GM08714 (cell line): ENCODE results near the gene NCKAP5.

ENCODE experiments used
- H3K4me3 ChIP-seq: fragments of 200-500 bp; sonication (Bioruptor generic); 2 replicates; pipeline ENCODE4 v1.5.1; 2014; ENCODE audit warnings: mild to moderate bottlenecking, low read length, inconsistent platforms
- ZNF274 ChIP-seq: IDR thresholded peaks from 2 replicates; pipeline ENCODE4 v1.6.1; 2012; ENCODE audit warnings: mild to moderate bottlenecking, low read depth, low read length

The NCKAP5 gene

DNA sequence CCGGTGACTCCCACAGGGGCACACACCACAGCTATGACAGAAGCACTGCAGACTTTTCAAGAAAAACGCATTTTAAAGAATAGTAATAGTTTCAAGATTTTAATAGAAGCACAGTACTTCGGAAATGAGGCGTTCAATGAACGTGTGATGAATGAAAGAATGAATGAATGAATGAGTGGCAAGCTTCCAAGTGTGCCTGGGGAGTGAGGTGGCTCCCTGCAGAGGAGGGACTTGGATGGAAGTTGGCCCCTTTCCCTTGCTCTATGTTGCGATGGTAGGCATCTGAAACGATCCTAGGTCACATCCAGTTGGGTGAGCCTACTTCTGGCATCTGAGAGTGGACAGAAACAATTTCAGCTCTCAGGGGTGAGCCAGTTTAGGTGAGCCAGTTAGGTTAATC lies 65.6 kb downstream of the NCKAP5 start:
- no peak for TF ChIP-seq ZNF274

DNA sequence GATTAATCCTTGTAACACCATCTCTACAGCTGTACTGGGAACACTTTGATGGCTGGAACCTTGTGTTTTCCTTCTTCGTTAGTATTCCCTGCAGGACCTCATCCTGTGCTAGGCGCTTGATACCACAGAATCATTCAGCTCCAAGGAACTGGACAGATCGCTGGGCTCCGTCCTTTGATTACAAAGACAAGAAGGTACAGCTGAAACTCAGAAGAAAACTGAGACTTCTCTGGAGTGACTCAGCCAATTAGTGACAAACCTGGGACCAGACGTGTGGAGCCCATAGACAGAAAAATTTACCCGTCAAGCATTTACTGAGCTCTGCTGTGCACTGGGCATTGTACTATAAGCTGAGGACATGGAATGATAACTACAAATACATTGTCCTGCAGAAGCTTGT lies 67.3 kb downstream of the NCKAP5 start:
- no peak overlapping the region for H3K4me3 ChIP-seq
- TF ChIP-seq ZNF274, result no peak

More for the DNA sequence above, 65.6 kb downstream of the NCKAP5 start:
- no peak overlapping the region for H3K4me3 ChIP-seq

DNA sequence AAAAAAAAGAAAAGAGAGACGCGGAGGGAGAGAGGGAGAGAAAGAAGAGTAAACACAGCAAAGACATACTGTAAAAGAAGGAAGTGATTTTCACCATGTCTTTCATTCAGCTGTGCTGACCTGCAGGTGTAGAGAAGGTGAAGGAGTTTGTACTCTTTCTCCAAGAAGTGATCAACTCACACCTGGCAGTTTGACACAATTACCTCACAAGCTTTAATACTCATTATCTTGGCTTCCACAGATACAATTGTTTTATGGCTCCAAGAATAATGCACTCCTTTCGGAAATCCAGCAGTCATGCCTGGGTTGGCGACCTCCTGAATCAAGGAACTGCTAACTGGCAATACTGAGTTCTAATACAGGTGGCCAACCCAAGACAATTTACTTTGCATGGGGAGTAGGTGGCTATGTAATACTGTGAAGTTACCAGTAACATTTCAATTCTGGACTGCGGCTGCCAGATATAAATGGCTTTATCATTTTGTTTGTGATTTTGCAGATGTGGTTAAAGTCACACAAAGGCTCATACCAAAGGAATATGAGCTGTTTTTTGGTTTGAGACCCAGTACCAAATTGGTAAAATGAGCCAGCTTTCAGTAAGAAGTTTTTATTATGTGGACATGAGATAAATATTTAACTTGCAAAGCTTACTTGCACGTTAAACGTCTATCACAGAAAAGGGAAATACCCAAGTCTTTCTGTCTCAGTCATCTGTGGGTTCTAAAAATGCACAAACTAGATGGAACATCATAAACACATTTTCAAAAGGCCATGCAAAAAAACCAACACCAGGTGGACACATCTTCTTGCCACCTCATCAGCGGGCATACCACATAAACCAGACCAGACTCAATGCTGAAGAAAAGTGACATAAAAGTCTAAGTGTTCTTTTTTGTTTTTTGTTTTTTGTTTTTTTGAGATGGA lies 69.3 kb downstream of the NCKAP5 start:
- H3K4me3 ChIP-seq, result no peak overlapping the region; the same call in 1 of the 2 replicates

DNA sequence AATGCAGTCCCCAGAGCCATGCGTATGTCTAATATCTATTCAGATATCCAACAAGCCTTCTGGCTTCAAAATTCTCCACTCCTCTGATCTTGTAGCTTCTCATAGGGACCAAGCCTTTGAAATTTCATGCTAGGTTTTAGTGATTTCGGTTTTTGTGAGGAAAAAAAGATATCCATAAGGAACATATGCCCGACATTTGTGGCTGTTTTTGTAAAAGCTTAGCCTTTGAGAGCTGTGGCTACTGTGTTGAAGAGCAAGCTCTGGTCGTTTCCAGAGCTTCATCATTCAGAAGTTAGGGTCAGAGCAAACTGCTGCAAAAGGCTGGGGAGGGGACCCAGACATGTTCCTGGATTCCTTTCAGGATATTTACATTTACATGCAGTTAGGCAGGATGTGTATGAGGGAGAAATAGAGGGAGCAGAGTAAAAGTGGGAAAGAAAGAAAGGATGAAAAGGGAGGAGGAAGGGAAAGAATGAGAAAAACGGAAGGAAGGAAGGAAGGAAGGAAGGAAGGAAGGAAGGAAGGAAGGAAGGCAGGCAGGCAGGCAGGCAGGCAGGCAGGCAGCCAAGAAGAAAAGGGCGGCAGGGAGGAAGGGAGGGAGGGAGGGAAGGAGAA lies 70.2 kb downstream of the NCKAP5 start:
- H3K4me3 ChIP-seq, result no peak overlapping the region
- no peak for TF ChIP-seq ZNF274

More for the DNA sequence above, 69.3 kb downstream of the NCKAP5 start:
- TF ChIP-seq ZNF274, result no peak

DNA sequence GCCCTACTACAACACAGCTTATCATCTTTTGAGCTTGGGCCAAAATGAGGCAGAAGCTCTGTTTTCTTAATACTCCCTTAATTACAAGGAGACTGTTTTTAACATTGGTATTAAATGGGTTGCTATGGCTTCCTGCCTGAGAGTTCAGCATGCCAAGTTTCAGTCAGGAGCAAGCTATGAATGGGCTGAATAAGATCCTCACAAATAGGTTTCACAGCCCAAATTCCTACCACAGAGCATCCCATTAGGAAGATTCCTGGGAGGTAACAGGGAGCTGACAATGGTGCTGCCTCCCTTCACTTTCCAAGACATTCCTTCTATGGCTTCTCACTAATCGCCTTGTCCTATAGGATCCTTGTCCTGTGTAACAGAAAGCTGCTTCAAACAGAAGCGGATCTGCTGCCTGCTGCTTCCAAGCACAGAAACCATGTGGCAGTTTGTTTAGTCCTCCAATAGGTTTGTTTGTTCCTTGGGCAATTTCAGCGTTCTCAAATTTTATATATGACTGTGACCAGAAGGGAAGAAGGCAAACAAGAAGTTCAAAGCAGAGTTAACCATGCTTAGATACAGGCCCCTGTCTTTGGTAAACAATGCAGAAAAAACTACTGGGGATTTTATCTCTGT lies 70.9 kb downstream of the NCKAP5 start:
- H3K4me3 ChIP-seq, result no peak overlapping the region
- TF ChIP-seq ZNF274, result no peak

DNA sequence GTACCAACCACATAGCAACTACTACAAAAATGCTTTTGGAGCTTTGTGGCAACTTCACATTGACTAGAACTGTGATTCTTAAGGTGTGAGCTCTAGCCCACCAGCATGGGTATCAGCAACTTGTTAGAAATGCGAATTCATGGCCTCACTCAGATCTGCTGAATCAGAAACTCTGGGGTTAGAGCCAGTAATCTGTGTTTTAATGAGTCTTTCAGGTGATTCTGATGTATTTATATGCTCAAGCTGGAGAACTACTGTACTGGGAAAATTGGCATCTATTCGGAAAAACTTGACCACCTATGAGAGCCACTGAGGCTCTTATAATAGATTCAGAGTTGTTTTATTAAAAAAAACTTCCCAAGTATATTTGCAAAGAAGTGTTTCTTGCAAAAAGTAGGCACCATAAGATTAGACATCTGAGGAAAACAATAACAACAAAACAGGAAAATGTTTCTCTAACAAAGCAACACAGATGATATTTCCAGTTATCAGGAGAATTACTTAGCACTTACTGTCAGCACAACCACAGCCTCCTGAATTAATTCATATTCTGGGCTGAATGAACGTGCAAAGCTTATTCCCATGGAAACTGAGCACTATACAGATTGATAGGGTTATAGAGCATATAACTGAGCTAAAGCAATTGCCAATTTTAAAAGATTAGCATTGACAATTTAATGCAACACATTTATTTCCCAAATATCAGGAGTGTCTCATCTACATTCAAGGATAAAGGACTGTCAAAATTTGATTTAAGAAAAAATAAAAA lies 71.6 kb downstream of the NCKAP5 start:
- H3K4me3 ChIP-seq, result no peak overlapping the region
- no peak for TF ChIP-seq ZNF274

DNA sequence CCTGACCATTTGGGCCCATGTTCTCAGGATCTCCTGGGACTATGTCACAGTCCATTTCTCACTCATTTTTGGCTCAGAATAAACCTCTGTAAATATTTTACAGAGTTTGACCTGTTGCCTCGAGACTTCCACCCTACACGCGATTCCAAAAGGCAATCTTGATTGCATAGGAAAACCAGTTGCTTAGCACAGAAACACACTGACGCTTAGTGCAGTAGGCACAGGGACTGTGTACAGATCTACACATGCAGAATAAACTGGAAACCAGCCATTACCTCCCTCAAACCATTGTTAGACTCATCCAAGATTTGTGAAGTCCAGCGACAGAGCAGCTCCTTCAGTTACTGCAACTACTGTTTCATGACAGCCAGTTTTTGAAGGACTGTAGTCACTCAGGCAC lies 73.0 kb downstream of the NCKAP5 start:
- no peak overlapping the region for H3K4me3 ChIP-seq
- TF ChIP-seq ZNF274, result no peak

DNA sequence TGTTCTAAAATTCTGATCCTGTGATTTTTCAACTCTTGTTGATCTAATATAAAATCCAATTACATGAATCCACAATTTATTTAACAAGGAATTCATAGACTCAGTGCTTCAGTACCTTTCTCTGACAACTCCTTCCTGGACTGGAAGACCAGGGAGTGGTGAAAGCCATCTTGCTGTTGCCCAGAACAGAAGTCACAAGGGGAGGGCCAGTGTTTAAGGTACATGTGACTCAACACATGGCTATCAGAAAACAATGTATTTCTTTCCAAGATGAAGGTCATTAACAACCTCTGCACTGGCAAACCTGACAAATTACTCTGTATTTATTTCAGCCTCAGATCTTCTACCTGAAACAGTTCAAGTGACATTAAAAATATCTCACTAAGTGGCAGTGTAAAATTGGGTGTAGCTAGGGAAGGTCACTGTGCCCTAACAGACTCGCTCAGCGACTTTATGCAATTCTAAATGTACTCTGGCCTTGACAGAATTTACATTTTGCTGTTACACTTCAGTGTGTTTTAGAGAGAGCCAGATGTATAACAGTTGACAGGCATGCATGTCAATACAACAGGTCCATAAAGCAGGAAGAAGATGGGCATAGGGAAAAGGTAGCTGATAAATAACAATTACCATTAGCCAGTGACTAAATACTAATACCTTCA lies 75.4 kb downstream of the NCKAP5 start:
- no peak overlapping the region for H3K4me3 ChIP-seq
- no peak for TF ChIP-seq ZNF274

DNA sequence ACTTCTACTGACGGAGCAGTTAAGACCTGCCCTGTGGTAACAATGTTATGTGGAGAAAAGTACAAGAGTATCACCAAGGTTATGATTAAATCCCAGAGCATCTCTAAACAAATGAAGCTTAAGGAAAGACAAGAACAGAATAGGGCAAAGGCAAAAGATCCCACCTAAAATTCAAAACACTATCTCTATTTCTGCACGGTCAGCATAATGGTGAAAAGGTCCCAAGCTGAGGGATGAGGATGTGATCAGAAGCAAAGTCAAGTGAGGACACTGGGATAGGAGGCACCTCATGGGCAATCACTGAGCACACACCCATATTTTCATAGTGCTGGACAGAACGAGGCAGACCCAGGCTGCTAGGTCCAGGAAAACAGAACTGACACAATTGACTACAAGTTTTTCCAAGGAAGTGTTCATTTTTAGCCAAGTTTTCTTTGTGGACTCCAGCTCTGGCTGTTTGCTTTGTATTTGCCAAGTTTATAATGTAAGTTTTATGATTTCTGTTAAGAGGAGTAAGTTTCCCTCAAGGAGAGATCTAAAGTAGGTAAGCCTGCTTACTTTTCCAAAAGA lies 77.8 kb downstream of the NCKAP5 start:
- no peak overlapping the region for H3K4me3 ChIP-seq

DNA sequence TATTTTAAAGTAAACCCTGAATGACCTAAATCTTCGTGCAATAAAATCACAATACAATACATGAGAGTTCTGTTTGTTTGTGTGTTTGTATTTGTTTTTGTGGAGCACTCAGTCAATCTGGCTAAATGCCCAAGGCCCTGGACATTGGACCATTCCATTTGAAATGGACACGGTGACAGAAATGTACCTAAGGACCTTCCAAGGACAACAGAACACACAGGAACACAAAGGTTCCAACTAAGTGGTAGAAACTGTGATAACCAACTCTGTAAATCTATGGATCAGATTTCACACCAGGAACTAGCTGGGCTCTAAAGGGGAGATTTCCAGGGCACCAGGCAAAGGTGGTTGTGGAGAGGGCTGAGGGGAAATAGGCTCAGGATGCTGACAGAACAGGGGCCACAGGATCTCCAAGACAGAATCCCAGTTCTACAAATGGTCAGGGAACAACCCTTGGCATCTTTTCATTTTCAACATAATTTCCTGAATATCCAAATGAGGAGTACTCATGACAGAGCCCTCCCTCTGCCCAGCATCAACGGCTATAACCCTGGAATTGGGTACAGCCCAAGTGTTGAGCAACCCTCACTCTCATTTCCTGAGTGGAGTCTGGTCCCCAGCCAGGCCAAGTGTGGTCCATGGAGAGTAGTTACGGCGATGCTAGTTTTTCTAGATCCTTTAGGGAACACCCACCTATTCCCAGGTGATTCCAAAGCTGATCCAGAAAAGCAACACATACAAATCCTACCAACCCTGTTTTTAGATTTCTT lies 78.4 kb downstream of the NCKAP5 start:
- no peak for TF ChIP-seq ZNF274
- H3K4me3 ChIP-seq, result no peak overlapping the region

More for the DNA sequence above, 77.8 kb downstream of the NCKAP5 start:
- TF ChIP-seq ZNF274, result no peak

DNA sequence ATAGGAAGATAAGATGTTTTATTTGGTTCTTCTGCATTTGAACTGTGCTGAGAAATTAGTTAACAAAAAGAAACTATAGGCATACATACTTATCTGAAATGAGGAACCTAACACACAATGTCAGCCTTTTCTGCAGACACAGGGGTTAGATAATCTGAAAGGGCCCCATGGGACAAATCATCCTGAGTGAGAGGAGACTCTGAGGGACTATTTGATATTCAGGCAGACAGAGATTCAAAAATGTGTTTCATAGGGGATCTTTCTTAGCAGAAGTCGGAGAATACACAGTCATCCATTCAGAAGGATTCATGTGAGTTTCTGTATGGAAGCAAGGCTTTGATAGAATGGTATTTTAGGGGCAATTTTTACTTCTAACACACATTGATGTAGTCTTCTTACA lies 79.1 kb downstream of the NCKAP5 start:
- no peak for TF ChIP-seq ZNF274
- H3K4me3 ChIP-seq, result no peak overlapping the region

DNA sequence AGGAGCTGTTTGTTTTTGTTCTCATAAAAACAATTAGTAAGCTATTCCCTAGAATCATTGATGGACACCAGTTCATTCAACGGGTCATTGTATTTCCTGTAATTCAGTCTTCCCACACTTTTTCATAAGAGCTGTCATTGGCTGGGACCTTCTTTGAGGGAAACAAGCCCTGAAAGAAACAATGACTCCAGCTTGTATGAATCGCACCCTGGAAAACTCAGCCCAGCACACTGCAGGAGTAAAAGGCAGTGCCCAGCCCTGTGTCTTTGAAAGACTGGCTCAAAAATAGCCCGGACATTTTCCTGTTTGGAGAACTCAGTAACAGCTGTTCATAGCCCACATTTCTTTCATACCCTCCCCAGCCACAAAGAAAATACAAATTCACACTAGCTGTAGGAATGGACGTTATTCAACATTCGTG lies 81.5 kb downstream of the NCKAP5 start:
- no peak overlapping the region for H3K4me3 ChIP-seq
- TF ChIP-seq ZNF274, result no peak

DNA sequence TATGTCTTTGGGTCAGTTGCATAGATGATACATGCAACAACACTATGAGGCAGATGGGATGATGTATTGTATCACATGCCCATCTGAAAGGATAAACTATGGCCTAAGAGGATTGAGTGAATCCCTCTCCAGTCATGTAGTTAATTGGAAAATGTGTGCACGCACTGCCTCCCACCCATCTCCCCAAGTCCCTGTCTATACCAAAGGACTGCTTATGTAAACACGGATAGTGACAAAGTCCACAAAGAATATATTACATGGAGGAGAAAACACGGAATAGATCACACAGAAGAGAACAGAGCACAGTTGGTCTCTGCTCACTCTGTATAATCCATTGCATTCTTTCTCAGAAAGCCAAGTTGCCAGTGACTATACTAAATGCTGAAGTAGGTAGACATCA lies 82.4 kb downstream of the NCKAP5 start:
- H3K4me3 ChIP-seq, result no peak overlapping the region
- TF ChIP-seq ZNF274, result no peak

DNA sequence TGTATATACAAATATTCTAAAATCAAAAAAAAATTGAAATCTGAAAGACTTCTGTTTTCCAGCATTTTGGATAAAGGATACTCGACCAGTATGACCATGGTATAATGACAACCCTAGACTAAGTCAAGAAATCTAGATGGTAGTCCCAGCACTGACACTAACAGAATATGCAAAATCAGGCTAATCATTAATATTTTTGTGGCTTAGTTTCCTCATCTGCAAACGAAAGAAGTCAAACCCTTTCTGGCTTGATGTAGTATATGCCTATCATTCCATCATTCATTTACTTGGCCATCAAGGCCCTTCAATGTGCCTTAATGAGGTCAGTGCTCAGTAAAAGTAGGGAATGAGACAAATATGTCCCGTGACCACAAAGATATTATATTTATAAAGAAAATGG lies 83.5 kb downstream of the NCKAP5 start:
- no peak overlapping the region for H3K4me3 ChIP-seq
- no peak for TF ChIP-seq ZNF274
